Stimulated activated CD8-positive, alpha-beta memory T cell treated with anti-CD3 and anti-CD28 coated beads, Interleukin-4, amount 100 ng/mL, for 4 hours (primary cell): Measurements from ENCODE around the gene COL4A2.

Experiments
- DNase-seq, 2 donors: peaks; one replicate each; pipeline ENCODE4 v3.0.0-alpha.2; 2020; ENCODE audit warnings: low read depth in 2 of 2, low spot score in 1 of 2

COL4A2 gene

GRCh38 chr13:110436276-110436675 lies 129.2 kb downstream of the COL4A2 start:
- DNase-seq: no peak

- no peak for DNase-seq
These were observed 129.8 kb downstream of the COL4A2 start for GRCh38 chr13:110436786-110437370.

- no peak for DNase-seq
These were observed 131.1 kb downstream of the COL4A2 start for GRCh38 chr13:110438211-110438610.

- DNase-seq: no peak
These were observed 131.7 kb downstream of the COL4A2 start for GRCh38 chr13:110438776-110439175.

- no peak for DNase-seq
These were observed 134.1 kb downstream of the COL4A2 start for GRCh38 chr13:110440946-110441731.

- DNase-seq: no peak
These were observed 136.0 kb downstream of the COL4A2 start for GRCh38 chr13:110442930-110443621.

DNA sequence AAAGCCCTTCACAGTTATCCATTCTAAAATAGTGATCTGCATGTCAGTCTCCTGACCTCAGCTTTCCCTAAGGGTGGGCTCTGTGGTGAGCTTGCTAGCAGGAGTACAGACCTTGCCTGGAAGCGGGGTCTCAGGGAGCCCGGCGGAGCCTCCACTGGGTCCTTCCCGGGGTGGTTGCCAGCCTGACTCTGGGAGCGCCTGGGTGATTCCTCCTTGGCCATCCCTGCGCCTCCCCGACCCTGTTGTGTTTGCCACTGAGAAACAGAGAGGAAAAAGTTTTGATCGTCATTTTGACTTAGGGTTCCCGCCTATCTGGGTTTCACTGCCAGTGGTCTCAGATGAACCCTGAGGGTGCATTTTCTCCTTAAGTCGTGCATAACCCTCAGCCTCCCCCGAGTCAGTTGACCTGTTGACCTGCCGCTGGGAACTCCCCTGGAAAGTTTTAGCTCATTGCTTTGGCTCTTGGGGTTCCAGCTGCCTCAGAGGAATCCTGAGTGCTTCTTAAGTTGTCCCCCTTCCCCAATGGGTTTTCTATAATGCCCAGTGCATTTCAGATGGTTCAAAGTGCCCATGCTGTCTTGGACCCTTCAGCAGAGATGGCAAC lies 136.6 kb downstream of the COL4A2 start:
- no peak for DNase-seq

DNA sequence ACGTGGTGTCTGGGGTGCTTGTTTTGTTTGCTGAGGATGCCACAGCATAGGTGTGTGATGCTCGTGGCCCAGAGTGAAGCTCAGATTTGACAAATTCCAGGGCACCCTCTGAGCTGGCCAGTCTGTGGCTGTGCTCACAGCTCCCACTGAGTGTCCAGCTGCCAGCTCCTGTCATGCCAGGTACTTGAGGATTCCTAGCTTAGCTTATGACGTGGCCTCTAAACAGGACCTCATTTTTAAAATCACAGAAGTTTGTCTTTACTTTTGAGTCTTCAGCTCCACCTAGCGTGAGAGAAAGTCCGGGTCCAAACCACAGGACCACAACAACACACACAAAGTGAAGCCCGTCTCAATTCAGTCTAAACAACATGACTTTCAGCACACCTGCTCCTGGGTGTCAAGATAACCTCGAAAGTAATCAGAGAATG lies 137.2 kb downstream of the COL4A2 start:
- no peak for DNase-seq

DNA sequence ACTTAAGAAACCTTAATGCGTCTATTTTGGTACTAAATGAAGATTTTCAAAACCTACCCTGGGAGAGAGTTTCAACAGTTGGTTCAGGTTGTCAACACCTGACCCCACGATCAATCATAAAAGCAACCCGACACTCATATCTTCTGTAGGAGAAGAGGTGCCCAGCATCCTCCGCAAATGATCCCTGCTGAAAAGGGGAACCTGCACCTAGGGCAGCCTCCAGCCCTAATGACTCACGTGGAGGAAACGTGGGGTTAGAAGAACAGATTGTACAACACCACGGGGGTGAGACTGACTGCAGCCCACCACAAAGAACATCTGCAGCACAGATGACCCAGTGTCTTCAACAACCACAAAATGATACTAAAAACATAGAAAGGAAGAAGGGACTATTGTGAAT lies 138.1 kb downstream of the COL4A2 start:
- DNase-seq: no peak

GRCh38 chr13:110445722-110446574 lies 138.9 kb downstream of the COL4A2 start:
- DNase-seq: no peak

GRCh38 chr13:110446575-110446890 lies 139.4 kb downstream of the COL4A2 start:
- no peak for DNase-seq

DNA sequence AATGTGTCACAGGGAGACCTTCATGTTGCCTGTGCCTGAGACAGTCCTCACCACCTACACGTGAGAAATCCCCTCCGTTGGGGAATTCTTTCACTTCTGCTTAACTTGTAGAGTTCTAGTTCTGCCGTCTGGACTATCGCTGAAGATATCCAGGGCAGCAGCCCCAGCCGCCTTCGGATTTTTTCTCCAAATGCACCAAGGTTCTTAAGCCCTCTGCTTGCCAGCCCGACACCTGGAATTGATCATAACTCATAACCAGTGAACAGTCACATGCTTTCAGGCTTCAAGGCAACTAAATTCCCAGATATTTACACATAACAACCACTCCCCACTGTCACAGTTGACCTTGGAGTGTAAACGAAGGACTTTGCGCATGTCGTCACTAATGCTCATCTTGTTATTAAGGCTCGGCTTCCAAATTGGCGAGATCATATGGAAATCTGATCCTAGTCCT lies 140.0 kb downstream of the COL4A2 start:
- DNase-seq: no peak

DNA sequence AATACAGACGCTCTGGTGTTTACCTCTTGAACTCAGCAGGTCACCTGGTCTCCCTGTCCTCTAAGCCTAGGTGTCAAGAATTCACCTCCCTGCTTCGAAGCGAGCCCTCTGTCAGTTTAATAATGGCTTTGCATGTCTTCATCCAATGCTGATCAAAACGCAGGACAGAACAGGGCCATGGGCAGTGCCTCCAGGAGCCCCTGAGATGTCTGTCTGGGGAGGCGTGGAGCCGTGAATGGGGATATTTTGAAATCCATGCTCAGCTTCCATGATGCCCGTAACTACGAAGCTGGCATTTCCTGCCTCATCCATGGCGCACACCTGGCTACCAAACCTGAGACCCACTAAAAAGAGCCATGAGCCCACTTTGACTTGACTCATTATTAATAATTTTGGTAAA lies 140.7 kb downstream of the COL4A2 start:
- DNase-seq: no peak

DNA sequence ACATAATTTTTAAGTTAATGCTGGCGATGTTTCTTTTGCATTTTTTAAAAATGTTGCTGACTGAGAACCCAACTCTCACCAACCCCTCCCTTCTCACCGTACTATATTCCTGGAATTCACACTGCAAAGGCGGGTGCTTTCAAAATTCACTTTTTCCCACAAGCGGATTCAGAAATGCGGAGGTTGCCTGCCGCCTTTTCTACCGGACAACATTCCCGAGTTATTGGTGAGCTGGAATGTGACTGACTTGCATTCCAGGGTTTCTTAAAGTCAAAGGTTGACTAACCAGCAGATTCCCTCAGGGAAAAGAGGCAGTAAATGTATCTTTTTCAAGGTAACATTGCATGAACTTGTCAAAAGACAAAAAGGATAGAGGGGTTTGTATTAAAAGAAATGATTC lies 141.1 kb downstream of the COL4A2 start:
- DNase-seq: no peak

GRCh38 chr13:110448677-110449076 lies 141.6 kb downstream of the COL4A2 start:
- DNase-seq: no peak

DNA sequence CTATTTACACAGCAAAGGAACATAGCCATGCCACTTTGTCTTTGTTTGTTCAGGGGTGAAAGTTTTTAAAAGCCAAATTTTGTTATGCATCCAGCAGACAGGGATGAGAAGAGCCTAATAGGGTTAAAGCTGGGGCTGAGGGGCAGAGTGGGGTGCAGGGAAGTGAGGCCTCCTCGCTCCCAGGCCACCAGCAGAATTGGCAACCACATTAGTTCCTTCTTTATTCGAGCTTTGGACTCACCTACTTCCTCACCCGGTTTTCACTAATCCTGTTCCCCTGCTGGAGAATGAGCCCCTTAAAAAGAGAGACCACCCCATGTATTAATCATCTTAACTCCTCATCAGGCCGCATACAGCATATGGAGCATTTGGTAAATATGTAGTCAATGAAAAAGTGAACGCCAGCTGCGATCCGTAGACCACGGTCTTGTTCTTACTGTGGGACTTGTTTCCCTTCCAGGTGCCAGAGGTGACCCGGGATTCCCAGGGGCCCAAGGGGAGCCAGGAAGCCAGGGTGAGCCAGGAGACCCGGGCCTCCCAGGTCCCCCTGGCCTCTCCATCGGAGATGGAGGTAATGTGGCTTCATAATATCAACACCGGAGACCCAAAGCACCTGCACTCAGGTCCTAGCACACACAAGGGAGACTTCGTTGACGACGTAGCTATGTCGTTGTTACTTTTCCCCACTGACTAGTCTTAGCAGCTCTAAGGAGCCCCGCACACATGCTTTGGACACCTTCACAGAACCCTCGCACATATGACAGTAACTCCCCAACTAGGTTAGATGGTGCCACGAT lies 142.3 kb downstream of the COL4A2 start:
- DNase-seq: no peak

DNA sequence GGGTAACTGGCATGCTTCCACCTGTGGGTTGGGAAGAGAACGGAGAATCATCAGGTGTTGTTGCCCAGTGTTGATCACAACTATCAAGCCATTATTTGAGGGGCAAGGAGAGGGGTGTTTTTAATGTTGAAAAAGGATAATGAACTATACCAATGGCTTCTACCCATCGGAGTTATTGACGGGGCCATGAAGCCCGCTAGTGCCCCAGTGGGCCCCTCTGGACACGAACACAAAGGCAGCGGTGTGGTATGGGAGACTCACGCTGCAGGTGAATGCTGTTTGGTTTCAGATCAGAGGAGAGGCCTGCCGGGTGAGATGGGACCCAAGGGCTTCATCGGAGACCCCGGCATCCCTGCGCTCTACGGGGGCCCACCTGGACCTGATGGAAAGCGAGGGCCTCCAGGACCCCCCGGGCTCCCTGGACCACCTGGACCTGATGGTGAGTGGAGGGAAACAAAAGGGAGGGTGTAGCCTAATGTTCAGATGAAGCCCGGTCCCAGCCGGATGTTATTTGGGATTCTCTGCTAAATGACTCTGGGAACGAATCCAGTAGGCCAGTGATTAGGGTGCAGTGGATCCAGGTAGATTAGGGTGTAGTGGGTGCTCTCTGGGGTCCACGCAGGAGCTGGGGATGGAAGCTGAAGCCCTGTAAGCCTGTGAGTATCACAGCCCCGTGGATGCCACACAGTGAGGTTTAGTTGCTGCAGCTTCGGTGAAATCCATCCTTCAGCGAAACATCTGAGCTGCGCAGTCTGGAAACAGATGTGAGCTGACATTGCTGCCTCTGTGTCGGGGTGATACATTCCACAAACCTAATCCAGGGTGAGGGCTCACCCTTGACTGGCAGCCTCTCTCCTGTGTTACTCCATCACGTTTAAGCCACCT lies 143.2 kb downstream of the COL4A2 start:
- no peak for DNase-seq

- DNase-seq: no peak
These were observed 144.1 kb downstream of the COL4A2 start for GRCh38 chr13:110450941-110451730.
